Fibroblast of gingiva (primary cell): ENCODE data around the gene SLC35A4.
"Not testable (repeated sequence)": the region's sequence is repeated elsewhere in the genome, so short reads cannot be mapped to it uniquely, and the experiment has no call there.

ENCODE experiments used
- DNase-seq: peaks from one replicate; pipeline ENCODE4 v3.0.0-alpha.2; 2011; ENCODE audit warnings: low read depth

Gene SLC35A4

DNA sequence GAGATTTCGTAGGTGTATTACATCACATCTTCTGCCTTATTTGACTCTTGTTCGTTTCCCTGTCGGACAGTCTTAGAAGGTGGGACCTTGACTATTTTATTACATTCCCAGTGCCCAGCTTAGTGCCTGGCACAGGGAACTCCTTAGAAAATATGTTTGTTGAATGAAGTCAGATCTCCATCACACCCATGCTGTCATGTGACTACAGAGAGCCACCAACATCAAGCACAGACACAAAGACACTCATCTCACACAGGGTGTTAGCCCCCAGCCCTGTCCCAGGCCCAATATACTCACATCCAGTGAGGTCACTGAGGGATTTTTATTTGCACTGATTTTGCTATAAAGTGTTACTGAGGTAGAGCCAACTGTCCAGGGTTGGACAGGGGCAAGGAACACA, 6.7 kb upstream of the SLC35A4 start:
- no peak for DNase-seq

DNA sequence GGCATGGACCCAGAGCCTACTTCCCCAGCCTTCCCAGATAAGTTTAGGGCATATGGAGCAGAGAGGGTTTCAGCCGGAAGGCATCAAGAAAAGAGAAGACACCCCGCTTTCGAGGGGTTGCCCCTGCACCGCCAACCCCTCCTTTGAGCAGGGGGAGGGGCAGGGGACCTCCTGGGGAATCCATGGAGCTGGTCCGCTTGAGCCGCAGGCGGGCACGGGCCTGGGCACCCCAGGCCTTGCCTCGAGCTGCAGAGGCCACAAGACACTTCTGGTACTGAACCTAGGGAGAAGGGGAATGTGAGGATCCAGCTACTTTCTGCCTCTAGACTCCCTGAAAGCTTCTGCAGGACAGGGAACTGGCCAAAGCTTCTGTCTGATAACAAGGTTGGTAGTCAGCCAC, 6.1 kb upstream of the SLC35A4 start:
- DNase-seq, result no peak

DNA sequence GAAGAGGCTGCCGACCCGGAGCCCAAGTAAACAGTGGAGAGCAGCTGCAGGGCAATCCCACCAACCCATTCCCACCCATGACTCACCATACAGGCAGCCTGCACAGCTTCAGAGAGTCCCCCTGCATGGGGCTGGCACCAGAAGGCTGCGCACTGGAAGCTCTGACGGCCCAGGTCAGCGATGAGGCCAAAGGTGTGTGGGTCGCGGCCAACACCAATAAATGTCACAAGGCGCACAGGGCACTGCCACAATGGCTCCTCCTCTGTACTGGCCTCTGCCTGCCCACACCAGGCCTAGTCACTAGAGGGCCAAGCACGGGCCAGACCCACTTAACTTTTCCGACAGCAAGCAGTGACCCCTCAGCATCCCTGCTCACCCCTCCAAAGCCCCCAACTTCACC, 4.4 kb upstream of the SLC35A4 start:
- DNase-seq, result no peak

DNA sequence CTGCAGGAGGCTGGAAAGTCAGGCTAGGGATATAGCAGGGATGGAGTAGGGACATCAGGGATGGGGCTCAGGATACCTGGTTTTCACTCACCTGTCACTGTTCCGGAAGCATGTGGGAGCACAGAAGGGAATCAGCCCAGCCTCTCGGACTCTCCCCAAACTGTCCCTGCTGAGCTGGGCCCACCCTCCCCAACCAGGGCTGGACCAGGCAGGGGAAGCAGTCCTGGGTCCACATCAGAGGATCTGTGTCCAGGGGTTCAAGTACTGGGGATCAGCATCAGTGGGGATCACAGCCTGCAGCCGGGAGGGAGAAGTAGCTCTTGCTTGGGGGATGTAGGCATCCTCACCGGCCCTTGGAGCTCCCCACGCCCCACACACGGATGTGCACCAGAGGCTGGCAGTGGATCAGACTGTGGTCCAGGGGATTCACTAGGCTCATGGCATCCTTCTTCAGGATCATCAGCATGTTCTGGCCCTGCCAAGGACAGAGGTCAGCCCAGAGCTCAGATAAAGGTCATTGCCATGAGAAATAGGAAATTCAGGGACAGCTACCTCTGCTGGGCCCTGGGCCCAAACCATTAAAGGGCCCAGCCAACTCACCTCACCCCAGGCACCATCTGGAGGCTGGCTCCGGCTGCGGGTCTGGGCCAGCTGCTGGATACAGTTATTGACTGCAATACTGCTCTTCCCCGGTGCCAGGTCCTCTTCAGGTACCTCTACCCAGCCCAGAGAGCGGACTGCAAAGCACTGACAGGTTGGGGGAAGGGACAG, 2.7 kb upstream of the SLC35A4 start:
- no peak for DNase-seq

DNA sequence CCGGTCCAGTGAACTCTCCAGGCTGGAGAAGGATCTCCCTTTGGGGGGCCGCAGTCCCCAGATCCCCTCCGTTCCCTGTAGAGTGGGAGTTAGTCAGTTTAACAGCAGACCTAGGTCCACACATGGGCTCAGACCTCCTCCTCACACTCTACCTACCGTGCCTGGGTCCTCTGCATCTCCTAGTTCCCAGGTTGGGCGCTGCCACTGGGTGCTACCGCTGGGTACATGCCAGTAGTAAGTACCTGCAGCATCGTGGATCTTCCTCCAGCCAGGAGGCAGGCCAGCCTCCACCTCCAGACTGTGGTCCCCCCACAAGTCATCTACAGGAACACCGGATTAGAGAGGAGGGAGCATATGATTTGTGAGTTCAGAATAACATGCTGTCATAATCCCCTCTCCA, 1.0 kb upstream of the SLC35A4 start:
- DNase-seq, result no peak

DNA sequence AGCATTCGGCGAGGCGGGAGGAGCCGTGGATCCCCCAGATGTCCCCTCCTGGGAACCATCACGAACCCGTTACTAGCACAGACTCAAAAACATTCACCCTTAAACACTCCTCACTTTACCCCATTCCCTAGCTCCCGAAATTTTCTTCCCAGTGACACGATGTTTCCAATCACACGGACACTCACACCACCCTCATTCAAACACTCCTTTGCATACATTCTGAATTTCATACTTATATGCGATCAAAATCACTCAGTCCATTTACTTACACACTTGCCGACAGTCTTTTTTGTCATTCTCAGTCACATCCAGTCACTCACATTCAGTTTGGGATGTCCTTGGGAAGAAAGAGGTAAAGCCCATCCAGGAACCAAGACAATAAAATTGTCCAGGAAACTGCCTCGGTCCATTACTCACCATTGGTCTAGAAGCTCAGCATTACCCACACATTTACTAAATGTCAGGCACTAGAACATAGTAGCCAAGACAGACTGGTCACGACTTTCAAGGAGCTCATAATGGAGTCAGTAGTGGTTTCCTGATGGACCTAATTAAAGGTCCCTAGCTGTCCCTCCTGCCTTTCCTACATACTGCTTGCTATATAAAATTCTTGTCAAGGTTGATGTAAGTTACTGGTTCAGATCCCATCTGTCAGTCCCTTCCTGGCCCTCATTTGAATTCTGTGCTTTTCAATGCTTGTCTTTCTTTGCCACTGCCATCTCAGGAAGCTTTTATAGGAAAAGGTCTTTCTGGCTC, 574 bp downstream of the SLC35A4 start:
- DNase-seq, result no peak

DNA sequence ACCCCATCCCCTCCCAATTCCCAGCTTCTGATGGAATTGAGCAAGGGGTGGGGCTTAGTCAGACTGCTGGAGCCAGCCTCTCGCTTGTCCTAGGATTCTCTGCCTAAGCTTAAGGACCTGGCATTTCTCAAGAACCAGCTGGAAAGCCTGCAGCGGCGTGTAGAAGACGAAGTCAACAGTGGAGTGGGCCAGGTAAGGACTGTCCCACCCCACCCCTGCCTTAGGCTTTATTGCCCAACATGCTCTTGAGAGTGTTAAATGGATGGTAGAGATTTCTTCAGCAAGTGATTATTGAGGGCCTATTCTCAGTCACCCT, 1.1 kb downstream of the SLC35A4 start:
- DNase-seq, result no peak

DNA sequence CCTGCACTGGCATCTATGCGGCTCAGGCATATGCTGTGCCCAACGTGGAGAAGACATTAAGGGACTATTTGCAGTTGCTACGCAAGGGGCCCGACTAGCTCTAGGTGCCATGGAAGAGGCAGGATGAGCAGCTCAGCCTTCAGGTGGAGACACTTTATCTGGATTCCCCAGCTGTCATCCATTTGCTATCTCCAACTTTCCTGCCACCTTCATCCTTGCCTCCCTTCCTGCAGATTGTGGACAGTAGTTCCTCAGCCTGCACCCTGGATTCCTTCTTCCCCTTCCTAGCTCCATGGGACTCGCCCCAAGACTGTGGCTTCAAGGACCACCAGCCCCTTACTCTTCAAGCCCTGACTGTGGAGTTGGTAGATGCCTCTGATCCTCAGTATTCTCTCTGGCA, 2.0 kb downstream of the SLC35A4 start:
- DNase-seq, result no peak

DNA sequence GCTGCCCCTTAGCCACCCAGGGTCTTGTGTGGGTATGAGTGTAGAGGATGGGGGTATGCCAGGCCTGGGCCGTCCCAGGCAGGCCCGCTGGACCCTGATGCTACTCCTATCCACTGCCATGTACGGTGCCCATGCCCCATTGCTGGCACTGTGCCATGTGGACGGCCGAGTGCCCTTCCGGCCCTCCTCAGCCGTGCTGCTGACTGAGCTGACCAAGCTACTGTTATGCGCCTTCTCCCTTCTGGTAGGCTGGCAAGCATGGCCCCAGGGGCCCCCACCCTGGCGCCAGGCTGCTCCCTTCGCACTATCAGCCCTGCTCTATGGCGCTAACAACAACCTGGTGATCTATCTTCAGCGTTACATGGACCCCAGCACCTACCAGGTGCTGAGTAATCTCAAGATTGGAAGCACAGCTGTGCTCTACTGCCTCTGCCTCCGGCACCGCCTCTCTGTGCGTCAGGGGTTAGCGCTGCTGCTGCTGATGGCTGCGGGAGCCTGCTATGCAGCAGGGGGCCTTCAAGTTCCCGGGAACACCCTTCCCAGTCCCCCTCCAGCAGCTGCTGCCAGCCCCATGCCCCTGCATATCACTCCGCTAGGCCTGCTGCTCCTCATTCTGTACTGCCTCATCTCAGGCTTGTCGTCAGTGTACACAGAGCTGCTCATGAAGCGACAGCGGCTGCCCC, 2.6 kb downstream of the SLC35A4 start:
- no peak for DNase-seq

DNA sequence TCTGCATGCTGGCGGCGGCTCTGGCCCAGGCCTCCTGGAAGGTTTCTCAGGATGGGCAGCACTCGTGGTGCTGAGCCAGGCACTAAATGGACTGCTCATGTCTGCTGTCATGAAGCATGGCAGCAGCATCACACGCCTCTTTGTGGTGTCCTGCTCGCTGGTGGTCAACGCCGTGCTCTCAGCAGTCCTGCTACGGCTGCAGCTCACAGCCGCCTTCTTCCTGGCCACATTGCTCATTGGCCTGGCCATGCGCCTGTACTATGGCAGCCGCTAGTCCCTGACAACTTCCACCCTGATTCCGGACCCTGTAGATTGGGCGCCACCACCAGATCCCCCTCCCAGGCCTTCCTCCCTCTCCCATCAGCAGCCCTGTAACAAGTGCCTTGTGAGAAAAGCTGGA, 3.2 kb downstream of the SLC35A4 start:
- no peak for DNase-seq

DNA sequence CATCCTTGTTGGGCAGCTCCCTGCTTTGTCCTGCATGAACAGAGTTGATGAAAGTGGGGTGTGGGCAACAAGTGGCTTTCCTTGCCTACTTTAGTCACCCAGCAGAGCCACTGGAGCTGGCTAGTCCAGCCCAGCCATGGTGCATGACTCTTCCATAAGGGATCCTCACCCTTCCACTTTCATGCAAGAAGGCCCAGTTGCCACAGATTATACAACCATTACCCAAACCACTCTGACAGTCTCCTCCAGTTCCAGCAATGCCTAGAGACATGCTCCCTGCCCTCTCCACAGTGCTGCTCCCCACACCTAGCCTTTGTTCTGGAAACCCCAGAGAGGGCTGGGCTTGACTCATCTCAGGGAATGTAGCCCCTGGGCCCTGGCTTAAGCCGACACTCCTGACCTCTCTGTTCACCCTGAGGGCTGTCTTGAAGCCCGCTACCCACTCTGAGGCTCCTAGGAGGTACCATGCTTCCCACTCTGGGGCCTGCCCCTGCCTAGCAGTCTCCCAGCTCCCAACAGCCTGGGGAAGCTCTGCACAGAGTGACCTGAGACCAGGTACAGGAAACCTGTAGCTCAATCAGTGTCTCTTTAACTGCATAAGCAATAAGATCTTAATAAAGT, 3.9 kb downstream of the SLC35A4 start:
- DNase-seq, result no peak

DNA sequence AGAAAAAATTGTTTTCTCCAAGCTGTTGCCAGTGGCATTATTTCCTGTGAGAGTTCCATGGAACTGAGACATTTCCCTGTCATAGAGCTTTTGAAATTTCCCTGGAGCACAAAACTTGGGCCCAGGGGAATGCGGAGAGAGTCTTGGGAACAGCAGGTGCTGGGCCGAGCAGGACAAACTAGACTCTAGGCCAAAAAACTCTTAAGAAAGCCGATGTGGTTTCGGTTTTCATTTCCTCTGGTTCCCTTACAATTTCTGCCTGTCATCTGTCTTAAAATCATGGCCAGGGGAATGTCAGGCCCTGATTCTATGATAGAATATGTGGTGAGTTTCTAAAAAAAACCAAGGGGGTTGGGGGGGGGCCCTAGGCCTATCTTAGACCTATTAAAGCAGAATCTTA, 4.6 kb downstream of the SLC35A4 start:
- DNase-seq, result no peak

DNA sequence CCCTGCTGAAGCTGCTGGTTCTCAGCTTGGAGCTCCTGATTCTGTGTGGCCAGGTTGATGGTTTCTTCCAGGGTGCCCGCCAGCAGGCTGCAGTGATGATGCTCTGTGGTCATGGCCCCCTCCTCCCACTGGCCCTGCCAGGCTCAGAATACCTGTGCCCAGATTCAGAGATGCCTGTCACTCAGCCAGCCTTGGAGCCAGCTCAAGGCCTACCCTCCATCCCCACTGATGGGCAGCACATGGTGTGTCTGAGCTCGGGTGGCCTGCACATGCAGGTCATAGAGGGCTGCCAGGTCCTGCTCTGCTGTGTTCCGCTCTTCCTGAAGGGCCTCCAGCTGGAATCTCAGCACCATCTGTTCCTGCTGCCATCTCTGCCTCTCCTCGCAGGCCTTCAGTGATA, 5.4 kb downstream of the SLC35A4 start:
- no peak for DNase-seq

DNA sequence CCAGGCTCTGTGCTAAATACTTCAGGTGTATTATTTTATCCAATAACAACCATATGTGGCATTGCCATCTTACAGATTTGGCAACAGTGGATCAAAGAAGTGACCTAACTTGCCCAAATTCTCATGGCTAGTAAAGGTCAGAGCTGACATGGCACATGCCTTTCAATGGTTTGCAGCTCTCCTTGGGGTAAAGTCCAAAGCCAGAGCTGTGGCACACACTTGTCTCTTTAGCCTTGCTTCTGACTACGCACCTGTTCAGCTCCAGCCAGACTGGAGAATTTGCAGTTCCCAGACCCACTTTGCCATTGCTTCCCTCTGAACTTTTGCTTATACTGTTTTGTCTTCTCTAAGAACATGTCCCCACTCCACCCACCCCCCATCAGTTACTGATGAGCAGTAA, 5.9 kb downstream of the SLC35A4 start:
- no peak for DNase-seq

DNA sequence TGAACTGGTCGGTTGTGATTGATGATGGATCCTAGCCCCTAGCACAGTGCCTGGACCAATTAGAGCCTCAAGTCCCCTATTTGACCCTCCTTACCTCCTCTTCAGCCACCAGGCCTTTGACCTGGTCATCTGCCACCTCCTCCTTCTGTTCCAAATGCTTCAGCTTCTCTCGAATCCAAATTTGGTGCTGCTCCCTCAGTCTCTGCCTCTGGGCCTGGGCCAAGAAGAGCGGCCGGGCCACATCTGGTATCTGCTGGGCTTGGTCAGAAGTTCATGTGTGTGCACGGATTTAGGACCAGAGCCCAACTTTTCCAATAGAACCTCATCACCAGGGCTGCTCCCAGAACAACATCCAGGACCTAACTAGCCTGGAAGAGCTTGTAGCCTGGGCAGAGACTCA, 6.5 kb downstream of the SLC35A4 start:
- DNase-seq, result no peak

DNA sequence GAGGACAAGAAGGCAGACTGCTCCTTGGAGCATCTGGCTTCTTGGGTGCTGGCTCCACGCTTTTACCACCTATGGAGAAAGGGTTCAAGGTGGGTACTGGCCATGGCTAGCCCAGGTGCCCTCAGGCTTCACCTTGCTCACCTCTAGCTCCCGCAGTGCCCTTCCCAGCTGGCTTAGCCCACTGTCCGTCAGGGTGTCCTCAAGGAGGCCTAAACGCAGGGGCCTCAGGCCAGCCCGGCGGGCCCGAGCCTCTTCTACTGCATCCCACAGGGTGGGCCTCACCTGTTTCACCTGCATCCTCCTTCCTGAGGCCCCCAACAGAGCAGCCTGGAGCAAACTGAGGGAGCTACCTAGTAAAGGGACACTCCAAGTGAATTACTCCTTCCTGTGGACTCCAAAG, 9.1 kb downstream of the SLC35A4 start:
- no peak for DNase-seq

DNA sequence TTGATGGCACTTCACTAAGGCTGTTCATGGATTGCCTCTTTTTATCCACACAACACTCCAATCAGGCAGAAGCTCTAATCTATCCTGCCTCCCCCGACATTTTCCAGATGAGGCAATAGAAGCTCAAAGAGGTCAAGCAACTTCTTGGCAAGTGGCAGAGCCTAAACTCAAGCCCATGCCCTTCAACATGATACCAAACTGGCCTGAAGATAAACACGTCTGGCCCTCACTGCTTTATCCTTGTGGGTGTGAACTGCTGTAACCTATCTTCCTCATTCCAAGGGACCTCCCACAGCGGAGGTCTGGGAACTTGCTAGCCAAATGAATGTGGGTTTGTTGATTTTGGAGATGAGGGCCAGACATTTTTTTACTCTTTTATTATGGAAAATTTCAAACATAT, 9.5 kb downstream of the SLC35A4 start:
- no peak for DNase-seq

DNA sequence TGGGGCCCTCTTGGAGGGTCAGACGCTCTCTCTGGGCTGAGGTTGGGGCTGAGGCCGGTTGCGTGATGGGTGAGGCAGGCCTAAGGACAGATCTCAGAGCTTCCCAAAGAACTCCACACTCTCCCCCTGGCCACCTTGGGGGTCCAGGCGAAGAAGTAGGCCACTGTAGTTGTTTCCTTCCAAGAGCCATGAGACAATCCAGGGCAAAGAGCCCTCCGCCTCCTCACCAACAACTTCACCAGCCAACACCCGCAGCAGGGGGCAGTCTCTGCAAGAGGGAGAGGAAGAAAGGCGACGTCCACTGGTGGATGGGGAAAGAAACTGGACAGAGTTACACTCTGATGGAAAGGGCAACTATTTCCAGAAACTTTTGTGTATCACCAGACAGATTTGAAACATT, 10.7 kb downstream of the SLC35A4 start:
- peak; percentile 72 for DNase-seq

DNA sequence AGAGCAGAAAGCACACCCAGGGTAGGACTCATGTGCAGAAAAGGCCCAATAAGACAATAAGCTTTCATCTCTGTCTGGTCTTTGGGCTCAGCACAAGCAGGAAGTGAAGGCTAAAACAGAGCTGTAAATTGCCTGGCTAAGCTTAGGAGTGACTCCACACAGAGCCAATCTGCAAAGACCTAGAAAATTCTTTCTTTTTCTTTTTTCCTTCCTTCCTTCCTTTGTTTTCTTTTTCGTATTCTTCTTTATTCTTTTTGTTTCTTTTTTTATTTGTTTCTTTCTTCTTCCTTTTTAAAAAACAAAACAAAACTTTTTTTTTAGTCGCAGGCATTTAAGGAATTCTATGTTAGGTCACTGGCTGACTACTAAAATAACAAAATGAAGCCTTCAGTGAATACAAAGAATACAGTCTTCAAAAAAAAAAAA, 12.2 kb downstream of the SLC35A4 start:
- no peak for DNase-seq

DNA sequence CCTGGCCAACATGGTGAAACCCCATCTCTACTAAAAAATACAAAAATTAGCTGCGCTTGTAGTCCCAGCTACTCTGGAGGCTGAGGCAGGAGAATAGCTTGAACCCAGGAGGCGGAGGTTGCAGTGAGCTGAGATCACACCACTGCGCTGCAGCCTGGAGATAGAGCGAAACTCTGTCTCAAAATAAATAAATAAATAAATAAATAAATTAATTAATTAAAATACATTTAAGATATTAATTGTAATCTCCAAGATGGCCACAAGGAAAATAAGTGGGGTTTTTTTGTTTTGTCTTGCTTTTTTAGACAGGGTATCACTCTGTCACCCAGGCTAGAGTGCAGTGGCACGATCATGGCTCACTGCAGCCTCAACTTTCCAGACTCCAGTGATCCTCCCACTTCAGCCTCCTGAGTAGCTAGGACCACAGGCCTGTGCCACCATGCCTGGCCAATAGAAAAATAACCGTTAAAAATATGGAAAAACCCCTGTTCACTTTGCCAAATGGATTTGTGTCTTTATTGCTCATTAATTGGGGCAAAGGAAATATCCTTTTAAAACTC, 14.6 kb downstream of the SLC35A4 start:
- not testable (repeated sequence) for DNase-seq

DNA sequence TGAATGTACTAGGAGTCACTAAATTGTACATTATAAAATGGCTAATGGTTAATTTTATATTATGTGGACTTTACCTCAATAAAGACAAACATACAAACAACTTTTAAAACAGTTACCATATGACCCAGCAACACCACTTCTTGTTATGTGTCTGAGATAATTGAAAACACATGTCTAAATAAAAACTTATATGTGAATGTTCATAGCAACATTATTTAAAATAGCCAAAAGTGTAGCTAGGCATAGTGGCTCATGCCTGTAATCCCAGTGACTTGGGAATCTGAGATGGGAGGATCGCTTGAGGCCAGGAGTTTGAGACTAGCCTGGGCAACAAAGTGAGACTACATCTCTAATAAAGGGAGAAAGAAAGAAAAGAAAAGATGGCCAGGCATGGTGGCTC, 22.9 kb downstream of the SLC35A4 start:
- DNase-seq, result peak; percentile 64

DNA sequence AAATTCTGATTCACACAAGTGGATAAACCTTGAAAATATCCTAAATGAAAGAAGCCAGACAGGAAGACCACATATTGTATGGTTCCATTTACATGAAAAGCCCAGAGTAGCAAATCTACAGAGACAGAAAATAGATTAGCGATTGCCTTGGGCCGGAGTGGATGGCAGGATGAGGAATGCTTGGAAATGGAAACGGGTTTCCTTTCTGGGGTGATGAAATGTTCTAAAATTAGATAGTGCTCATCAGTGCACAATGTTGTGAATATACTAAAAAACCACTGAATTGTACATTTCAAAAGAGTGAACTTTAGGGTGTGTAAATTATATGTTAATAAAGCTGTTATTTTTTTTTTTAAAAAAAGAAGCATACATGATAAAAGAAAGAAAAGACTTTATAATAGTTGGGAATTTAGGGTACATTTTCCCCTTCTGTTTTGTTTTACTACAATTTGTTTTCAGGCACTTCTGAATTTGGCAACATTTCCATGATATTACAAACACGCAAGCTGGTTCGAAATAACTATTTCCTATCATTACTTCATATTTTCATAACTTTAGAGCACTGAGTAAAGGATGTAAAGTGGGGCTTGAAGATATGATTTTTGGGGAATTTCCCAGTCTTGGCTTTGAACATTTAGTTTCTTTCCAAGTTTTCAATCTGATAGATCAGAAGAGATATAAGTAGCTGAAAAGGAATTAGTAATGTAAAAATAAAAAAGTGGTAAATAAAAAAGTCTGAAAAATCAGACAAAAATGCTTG, 23.9 kb downstream of the SLC35A4 start:
- peak; percentile 69 for DNase-seq
